Retinal pigment epithelial cell (primary cell): Measurements from ENCODE around the gene CELF2.

Source experiments
- DNase-seq: peaks from one replicate; pipeline ENCODE4 v3.0.0-alpha.2; 2010; ENCODE audit warnings: low read depth
- H3K4me3 ChIP-seq: 2 replicates; pipeline ENCODE4 v1.5.1; 2011; ENCODE audit warnings: mild to moderate bottlenecking, low read length, control low read depth, moderate library complexity
- CTCF ChIP-seq: conservative IDR thresholded peaks from 2 replicates; pipeline ENCODE4 v1.5.1; 2011; ENCODE audit warnings: low read depth, low read length, control low read depth, inconsistent platforms

Gene CELF2

GRCh38 chr10:11191678-11192077 lies 174.0 kb downstream of the CELF2 start:
- DNase-seq, result no peak
- TF ChIP-seq CTCF, result no peak
- H3K4me3 ChIP-seq, result no peak overlapping the region

DNA sequence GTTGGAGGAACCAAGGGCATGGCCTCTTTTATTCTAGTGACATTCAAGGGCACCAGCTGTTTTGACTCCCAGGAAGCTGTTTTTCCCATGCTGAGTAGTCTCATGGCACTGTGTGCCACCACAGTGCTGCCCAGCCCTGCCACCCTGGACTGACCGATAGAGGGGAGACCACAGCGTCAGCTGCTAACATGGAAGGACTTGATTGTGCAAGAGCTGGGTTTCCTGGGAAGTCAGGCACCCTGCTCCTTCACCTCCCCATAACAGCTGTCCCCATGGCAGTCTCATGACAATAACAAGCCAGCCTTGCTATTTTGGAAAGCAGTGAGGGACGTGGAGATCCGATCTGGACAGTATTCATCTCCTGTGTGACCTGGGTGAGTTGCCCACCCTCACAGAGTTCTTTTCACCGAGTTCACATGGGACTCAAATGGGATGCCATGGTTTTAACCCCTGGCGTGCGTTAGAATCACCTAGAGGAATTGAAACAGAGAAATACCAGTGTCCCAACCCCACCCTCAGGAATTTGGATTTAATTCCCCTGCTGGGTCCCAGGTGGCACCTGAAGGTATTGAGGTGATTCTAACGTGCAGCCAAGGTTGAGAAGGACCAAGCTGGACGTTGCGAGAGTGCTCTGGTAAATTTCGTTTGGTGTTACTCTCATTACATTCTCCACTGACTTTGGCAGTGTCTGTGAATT lies 174.8 kb downstream of the CELF2 start:
- DNase-seq, result no peak
- H3K4me3 ChIP-seq, result no peak overlapping the region
- no peak for TF ChIP-seq CTCF

- no peak for DNase-seq
- H3K4me3 ChIP-seq, result no peak overlapping the region
- no peak for TF ChIP-seq CTCF
Measured at GRCh38 chr10:11193001-11193551, 175.4 kb downstream of the CELF2 start.

DNA sequence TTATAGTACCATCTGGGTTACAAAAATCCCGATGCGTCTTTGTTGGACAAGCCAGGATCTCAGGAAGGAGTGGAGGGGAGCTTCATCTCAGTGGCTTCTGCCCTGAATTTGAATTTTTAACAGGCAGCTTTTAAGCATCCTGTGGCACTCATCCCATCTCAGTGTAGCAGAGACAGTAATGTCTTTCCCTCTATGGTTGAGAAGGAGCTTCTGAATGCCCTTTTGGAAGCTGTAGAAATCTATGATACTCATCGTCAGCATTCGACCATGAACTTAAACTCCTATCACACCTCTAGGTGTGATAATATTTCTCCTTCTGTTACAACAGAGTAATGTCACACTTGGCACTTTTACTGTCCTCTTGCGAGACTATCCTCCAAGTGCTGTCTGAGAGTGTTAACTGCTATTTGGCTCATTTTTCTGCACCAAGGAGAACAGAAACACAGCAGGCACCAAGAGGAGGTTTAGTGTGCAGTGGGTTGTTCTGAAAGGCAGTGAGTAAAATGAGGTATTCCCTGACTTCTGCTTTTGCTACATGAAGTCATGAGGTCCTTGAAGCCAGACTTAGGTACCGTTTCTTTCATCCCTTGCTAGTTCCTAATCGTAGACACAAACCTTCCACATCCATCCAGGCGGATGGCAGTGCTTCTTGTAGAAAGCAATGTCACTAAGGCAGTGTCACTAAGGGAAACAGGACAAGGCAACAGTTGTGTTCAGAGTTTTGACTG lies 177.4 kb downstream of the CELF2 start:
- no peak for TF ChIP-seq CTCF
- H3K4me3 ChIP-seq, result no peak overlapping the region
- DNase-seq, result no peak

GRCh38 chr10:11195623-11196022 lies 178.0 kb downstream of the CELF2 start:
- DNase-seq, result no peak
- no peak overlapping the region for H3K4me3 ChIP-seq
- no peak for TF ChIP-seq CTCF

DNA sequence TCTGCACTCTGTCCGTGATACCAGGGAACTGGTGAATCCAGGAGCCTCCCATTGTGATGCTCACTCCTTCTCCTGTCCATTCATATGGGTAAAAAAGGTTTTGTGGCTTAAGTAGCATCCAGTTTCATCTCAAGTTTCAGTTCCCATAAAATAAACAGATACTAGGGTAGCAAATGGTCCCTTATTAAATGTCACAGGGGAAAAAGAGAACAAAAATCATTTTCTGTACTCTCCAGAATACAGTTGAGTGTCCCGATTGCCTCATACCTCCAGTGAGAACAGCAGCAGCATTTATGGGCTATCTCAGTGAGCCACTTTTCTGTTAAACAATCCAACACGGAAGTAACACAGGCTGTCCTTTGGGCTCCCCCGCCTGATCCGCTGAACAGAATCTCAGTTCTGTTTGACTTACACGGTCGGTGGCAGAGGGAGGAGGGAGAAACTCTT lies 179.6 kb downstream of the CELF2 start:
- no peak overlapping the region for H3K4me3 ChIP-seq
- DNase-seq, result no peak
- no peak for TF ChIP-seq CTCF
